SK-N-MC (cell line): Measurements from ENCODE around the gene RCSD1.

ENCODE experiments used
- DNase-seq: peaks from one replicate; pipeline ENCODE4 v3.0.0-alpha.2; 2011; ENCODE audit warnings: low read depth, low spot score
- H3K27ac ChIP-seq: fragments of 200-600 bp; sonication (generic); 2 replicates; pipeline ENCODE4 v1.5.1; 2016; ENCODE audit warnings: mixed run types
- H3K36me3 ChIP-seq: fragments of 200-600 bp; sonication (generic); 2 replicates; pipeline ENCODE4 v1.6.1; 2017; ENCODE audit warnings: antibody characterized with exemption, low read length, mixed read lengths; ENCODE audit not compliant: insufficient read depth
- H3K4me3 ChIP-seq: fragments of 200-600 bp; sonication (generic); 2 replicates; pipeline ENCODE4 v1.5.1; 2016
- H3K9ac ChIP-seq: fragments of 200-600 bp; sonication (generic); 2 replicates; pipeline ENCODE4 v1.8.0; 2017; ENCODE audit warnings: mixed run types, mixed read lengths; ENCODE audit not compliant: insufficient read length
- H3K9me3 ChIP-seq: fragments of 200-600 bp; sonication (generic); 2 replicates; pipeline ENCODE4 v1.6.1; 2017; ENCODE audit warnings: low read depth, mild to moderate bottlenecking, antibody characterized with exemption, low read length, moderate library complexity, mixed read lengths
- EZH2 ChIP-seq: fragments of 200-600 bp; sonication (generic); IDR thresholded peaks from one replicate; pipeline ENCODE4 v1.6.1; 2017; ENCODE audit warnings: antibody characterized with exemption
- FOXP2 ChIP-seq: optimal IDR thresholded peaks from 2 replicates; pipeline ENCODE3; 2011; ENCODE audit warnings: mild to moderate bottlenecking, moderate library complexity; ENCODE audit not compliant: insufficient read depth; ENCODE audit errors: extremely low read length, control extremely low read depth
- POLR2AphosphoS5 ChIP-seq: IDR thresholded peaks from 2 replicates; pipeline ENCODE4 v1.6.1; 2012; ENCODE audit warnings: mild to moderate bottlenecking, low read depth, low read length, borderline replicate concordance

RCSD1 gene

GRCh38 chr1:167673265-167673664 lies 43.2 kb downstream of the RCSD1 start:
- Histone ChIP-seq H3K9ac (no peak overlapping the region), H3K27ac (no peak overlapping the region), H3K36me3 (no peaks in the 10 kb centered on the region), H3K4me3 (no peak overlapping the region), H3K9me3 (no peaks in the 10 kb centered on the region)
- DNase-seq: no peak
- TF ChIP-seq POLR2AphosphoS5 (no peak), FOXP2 (no peak), EZH2 (no peak)

DNA sequence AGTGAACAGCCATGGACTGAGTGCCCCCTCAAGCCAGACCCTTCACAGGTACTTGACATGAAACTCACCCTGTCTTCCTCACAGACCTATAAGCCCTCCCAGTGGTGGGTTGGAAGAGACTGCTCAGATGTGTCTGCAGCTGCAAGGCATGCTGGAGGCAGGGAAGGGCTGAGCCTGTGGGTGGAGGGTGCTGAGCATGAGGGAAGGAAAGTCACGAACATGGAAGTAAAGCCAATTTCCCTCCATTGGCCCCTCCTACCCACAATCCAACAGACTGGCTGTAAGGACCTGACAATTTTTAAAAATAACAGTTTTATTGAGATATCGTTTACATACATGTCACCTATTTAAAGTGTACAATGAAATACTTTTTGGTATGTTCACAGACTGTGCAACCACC lies 44.1 kb downstream of the RCSD1 start:
- Histone ChIP-seq H3K9me3 (no peaks in the 10 kb centered on the region), H3K4me3 (no peak overlapping the region), H3K36me3 (no peaks in the 10 kb centered on the region), H3K9ac (no peak overlapping the region), H3K27ac (no peak overlapping the region)
- DNase-seq: no peak
- no peak for TF ChIP-seq POLR2AphosphoS5
- no peak for TF ChIP-seq EZH2
- no peak for TF ChIP-seq FOXP2

- TF ChIP-seq EZH2 (no peak), FOXP2 (no peak), POLR2AphosphoS5 (no peak)
- H3K4me3 ChIP-seq: no peak overlapping the region
Observed at GRCh38 chr1:167675440-167675839, 45.4 kb downstream of the RCSD1 start.

GRCh38 chr1:167676205-167676915 lies 46.3 kb downstream of the RCSD1 start:
- H3K36me3 ChIP-seq: no peaks in the 10 kb centered on the region
- H3K9me3 ChIP-seq: no peaks in the 10 kb centered on the region
- DNase-seq: no peak
- H3K9ac ChIP-seq: no peak overlapping the region
- TF ChIP-seq POLR2AphosphoS5: no peak
- no peak for TF ChIP-seq EZH2
- no peak for TF ChIP-seq FOXP2
- no peak overlapping the region for H3K27ac ChIP-seq
- H3K4me3 ChIP-seq: no peak overlapping the region

More at GRCh38 chr1:167675440-167675839, 45.4 kb downstream of the RCSD1 start:
- no peak for DNase-seq
- Histone ChIP-seq H3K9me3 (no peaks in the 10 kb centered on the region), H3K36me3 (no peaks in the 10 kb centered on the region), H3K9ac (no peak overlapping the region), H3K27ac (no peak overlapping the region)

GRCh38 chr1:167676916-167677848 lies 47.1 kb downstream of the RCSD1 start:
- Histone ChIP-seq H3K9me3 (no peaks in the 10 kb centered on the region), H3K4me3 (no peak overlapping the region), H3K36me3 (no peaks in the 10 kb centered on the region), H3K27ac (no peak overlapping the region), H3K9ac (no peak overlapping the region)
- DNase-seq: no peak
- TF ChIP-seq FOXP2: no peak
- TF ChIP-seq POLR2AphosphoS5: no peak
- no peak for TF ChIP-seq EZH2

GRCh38 chr1:167678422-167678821 lies 48.4 kb downstream of the RCSD1 start:
- Histone ChIP-seq H3K9me3 (no peaks in the 10 kb centered on the region), H3K36me3 (no peaks in the 10 kb centered on the region), H3K4me3 (no peak overlapping the region), H3K9ac (no peak overlapping the region), H3K27ac (no peak overlapping the region)
- TF ChIP-seq EZH2 (no peak), FOXP2 (no peak), POLR2AphosphoS5 (no peak)
- DNase-seq: no peak

GRCh38 chr1:167678838-167679237 lies 48.8 kb downstream of the RCSD1 start:
- Histone ChIP-seq H3K27ac (no peak overlapping the region), H3K9me3 (no peaks in the 10 kb centered on the region), H3K36me3 (no peaks in the 10 kb centered on the region), H3K9ac (no peak overlapping the region), H3K4me3 (no peak overlapping the region)
- TF ChIP-seq EZH2: no peak
- no peak for TF ChIP-seq FOXP2
- no peak for DNase-seq

- TF ChIP-seq POLR2AphosphoS5: no peak
- no peak for TF ChIP-seq EZH2
- no peak for TF ChIP-seq FOXP2
- no peak overlapping the region for H3K9ac ChIP-seq
- no peaks in the 10 kb centered on the region for H3K36me3 ChIP-seq
- H3K9me3 ChIP-seq: no peaks in the 10 kb centered on the region
- no peak overlapping the region for H3K4me3 ChIP-seq
- DNase-seq: no peak
- H3K27ac ChIP-seq: no peak overlapping the region
Observed at GRCh38 chr1:167679714-167680113, 49.7 kb downstream of the RCSD1 start.
